OCI-M2 (cell line): ENCODE results near the gene SYTL3.

Source experiments
- DNase-seq: peaks from one replicate; lab custom pipeline; 2025; ENCODE audit not compliant: unreplicated experiment; lab: John Stamatoyannopoulos, UW

The SYTL3 gene

DNA sequence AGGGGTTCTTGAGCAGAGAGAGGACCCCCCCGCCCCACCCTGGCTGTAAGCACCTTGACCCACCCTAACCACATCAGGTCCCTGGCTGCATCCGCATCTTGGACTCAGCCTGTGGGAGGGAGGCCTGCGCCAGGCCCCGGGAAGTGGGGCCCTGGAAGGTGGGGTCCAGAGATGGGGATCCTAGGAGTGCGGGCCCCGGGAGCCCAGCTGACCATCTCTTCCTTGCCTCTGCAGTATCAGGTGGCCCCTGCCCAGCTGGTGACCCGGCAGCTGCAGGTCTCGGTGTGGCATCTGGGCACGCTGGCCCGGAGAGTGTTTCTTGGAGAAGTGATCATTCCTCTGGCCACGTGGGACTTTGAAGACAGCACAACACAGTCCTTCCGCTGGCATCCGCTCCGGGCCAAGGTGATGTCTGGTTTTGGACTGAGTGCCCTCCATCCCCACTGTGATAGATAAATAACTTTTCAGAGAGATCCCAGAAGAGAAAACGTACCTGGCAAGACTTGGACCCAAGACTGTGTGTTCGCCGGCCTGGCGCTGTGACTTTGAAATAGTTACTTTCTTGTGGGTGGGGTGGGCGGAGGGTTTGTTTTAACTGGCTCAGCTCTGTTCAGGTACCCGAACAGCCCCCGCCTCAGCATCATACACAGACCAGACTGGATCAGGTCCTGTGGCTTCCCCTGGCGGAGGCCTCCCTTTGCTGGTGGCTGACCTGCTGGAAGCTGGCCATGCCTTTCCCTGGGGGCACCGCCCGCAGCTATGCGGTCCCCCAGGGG is 107.3 kb downstream of the SYTL3 start:
- no peak for DNase-seq

DNA sequence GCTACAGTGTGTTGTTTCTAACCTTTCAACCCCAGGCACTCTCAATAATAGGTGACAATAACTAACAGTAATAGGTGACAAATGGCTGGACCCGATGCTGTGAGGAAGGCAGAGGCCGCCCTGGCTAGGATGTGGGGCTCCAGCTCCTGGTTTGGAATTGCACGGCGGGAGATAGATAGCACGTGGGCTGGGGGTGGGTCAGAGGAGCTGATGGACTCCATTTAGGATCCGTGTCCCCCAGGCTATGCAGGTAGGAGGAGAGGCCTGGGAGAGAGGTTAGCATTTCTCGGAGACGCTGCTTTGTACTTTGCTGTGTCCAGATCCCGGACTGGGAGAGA is 107.9 kb downstream of the SYTL3 start:
- DNase-seq: no peak

DNA sequence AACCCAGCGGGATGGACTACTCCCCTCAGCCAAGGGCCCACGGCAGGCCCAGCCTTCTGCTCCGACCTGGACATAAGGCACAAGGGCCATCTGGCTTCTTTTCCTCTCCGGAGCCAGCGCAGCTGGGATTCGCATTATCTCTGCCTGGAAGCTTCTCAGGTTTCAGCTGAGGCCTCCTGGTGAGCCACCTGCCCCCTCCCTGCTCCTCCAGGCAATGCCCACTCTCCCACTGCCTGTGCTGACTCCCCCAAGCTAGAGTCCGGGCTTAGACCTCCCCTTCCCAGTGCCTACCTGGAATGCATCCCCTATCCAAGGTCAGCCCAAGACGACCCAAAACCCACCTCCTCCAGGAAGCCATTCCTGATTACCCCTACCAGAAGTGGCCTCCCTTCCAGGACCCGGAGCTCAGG is 108.6 kb downstream of the SYTL3 start:
- DNase-seq: no peak

DNA sequence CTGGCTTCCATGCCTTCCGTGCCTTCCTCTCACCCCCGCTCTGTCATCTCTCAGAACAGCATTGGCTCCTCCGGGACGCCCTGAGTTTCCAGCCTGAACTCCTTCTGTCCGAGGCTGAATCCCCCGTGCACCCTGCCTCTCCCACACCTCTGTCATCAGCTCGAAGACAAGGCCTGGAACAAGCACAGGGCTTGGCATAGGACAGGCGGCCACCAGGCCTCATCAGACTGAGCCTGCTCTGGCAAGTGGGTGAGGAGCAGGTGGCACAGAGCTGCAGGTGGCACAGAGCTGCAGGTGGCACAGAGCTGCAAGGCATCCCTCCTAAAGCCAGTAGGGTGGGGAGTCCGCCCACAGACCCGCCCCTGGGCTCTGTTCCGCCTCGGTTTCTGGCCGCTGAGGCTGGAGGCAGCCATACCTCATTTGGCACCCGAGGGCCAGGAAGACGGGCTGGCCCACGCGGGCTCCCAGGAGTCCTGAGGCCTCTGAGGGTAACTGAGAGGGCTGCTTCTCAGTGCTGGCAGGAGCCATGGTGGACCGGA is 109.2 kb downstream of the SYTL3 start:
- DNase-seq: no peak

DNA sequence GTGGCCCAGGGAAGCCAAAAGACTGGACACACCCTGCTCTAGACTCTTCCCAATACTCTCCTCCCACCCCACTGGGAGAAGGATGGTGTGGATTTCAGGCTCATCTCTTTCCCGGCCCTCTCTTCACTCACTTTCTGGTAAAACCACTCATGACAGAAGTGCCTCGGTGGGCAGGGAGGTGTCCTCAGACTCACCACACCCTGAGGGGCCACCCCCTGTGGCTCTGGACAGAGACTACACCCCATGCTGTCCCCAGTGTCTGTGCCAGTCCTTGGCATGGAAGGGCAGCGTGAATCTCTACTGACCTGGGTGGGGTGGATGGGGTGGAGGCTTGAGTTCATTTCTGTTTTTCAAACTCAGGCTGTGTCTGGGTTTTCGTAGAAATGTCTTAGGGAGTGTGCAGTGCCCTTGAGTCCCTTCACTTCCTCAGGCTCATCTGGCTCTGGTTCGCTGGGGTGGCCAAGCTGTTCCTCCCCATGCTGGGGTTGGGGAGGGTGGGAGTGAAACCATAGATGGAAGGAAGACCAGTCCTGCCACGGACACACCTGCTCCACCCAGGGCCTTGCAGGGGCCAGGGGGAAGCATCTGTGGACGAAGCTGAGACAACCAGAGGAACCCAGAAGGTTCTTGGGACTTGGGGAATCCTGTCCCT is 110.2 kb downstream of the SYTL3 start:
- DNase-seq: no peak

DNA sequence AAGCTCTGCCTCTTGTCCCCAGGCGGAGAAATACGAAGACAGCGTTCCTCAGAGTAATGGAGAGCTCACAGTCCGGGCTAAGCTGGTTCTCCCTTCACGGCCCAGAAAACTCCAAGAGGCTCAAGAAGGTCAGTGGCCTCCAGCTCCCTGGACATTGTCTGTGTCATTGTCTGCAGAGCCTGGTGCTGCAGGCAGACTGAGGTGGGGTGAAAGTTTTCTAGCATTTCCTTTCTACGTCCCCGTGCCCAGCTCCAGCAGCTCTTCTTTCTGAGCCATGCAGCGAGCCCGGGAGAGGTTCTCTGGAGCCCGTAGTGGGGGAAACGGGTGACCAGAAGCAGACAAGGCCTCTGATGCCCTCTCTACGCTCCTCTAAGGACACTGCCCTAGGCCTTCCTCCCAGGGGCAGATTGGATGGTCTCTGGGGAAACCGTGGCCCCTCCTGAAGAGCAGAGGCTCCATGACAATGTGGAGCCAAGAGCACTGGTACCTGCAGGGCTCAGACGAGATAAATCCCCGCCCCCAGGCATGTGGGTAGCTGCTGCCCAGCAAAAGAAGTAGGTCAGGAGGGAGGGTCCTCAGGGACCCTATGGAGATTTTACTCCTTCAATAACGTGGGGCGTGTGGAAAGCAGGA is 110.9 kb downstream of the SYTL3 start:
- no peak for DNase-seq

DNA sequence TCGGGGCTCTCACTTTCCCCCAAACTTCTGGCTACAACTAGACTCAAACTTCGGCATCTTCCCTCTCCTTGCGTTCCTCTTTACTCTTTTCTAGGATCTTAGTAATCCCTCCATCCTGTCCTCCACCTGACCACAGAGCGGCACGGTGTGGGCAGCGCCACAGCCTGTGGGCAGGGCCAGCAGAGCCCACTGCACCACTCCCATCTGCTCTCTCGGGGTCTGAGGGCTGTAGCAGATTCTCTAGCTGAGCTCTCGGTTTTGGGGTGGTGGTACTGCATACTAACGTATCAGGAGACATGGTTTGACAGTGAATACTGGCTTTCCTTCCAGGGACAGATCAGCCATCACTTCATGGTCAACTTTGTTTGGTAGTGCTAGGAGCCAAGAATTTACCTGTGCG is 111.9 kb downstream of the SYTL3 start:
- no peak for DNase-seq

DNA sequence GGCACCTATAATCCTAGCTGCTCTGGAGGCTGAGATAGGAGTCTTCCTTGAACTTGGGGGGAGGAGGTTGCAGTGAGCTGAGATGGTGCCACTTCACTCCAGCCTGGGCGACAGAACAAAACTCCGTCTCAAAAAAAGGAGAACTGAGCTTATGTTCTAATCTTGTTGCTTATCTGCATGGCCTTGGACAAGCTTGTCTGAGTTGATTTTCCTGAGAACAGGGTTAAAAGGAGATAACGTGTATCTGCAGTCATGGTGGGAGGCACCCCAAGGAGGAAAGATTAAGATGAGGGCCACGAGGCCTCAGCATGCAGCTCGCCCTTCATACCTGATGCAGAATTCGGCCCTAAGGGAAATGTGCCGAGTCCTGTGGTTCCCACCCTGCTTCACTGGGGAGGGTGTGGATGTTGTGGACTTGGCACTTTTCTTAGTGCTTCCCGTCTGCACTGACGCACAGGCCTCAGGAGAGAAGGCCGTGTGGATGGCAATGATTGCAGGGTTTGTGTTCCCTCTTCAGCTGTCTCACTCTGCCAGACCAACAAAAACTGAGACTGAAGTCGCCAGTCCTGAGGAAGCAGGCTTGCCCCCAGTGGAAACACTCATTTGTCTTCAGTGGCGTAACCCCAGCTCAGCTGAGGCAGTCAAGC is 113.1 kb downstream of the SYTL3 start:
- peak; percentile 13 for DNase-seq

DNA sequence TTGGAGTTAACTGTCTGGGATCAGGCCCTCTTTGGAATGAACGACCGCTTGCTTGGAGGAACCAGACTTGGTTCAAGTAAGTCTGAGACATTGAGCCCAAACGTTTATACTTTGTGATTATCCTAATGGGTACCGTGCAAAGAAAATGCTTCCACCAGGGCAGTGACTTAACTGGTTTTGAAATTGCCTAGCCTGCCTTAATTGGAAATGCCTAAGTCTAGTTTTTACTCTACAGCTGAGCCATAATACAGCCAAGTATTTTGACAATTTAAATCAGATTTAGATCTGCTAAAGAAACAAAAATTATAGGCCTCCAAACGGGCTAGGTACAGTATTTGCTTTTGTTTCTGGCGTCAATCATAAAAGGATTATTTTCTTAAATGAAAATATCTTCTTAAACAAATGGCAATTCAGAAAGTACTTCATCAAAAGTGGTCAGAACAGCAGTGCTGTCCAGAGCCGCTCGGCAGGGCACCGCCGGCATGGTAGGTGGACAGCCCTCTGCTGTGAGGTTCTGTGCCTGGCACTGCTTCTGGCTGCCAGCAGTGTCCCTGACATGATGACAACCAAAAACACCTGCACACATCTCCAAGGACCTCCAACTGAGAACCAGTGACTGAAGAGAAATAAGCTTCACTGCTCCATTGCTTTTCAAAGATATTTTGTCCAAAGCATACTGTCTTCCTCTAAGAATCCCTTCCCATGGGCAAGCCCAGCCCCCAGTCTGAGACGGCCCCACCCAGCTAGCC is 113.8 kb downstream of the SYTL3 start:
- no peak for DNase-seq

DNA sequence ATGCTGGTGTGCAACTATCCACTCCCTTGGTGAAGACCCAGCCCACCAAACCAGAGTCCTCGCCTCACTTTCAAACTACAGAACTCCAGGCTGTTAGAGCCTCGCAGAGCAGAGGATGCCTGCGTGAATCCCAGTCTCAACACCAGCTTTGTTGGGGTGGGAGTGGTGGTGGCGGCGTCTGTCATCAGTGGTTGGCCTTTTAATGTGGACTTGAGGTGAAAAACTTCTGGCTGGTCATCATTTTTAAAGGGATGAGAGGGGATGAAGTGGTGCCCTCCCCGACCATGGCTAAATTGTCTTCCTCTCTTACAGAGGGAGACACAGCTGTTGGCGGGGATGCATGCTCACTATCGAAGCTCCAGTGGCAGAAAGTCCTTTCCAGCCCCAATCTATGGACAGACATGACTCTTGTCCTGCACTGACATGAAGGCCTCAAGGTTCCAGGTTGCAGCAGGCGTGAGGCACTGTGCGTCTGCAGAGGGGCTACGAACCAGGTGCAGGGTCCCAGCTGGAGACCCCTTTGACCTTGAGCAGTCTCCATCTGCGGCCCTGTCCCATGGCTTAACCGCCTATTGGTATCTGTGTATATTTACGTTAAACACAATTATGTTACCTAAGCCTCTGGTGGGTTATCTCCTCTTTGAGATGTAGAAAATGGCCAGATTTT is 114.5 kb downstream of the SYTL3 start:
- no peak for DNase-seq

DNA sequence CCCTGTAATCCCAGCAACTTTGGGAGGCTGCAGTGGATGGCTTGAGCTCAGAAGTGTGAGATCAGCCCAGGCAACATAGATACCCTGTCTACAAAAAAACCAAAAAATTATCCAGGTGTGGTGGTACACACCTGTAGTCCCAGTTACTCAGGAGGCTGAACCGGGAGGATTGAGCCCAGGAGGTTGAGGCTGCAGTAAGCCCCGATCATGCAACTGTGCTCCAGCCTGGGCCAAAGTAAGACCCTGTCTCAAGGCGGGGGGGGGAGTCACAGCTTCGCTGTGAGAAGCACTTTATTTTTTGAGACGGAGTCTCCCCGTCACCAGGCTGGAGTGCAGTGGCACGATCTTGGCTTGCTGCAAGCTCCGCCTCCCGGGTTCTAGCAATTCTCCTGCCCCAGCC is 115.1 kb downstream of the SYTL3 start:
- no peak for DNase-seq

DNA sequence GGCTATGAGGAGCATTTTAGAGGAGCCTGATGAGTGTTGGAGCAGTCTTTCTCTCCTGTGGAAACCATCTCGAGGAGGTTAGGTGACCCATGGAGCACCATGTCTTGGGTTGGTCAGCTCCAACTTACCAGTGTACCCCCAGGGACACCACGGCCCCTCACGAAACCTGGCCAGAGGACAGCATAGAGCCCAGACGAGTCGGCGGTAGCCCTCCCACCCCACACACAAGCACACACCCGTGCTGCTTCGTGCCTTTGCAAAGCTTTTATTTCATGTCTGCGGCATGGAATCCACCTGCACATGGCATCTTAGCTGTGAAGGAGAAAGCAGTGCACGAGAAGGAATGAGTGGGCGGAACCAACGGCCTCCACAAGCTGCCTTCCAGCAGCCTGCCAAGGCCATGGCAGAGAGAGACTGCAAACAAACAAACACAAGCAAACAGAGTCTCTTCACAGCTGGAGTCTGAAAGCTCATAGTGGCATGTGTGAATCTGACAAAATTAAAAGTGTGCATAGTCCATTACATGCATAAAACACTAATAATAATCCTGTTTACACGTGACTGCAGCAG is 115.7 kb downstream of the SYTL3 start:
- DNase-seq: no peak

DNA sequence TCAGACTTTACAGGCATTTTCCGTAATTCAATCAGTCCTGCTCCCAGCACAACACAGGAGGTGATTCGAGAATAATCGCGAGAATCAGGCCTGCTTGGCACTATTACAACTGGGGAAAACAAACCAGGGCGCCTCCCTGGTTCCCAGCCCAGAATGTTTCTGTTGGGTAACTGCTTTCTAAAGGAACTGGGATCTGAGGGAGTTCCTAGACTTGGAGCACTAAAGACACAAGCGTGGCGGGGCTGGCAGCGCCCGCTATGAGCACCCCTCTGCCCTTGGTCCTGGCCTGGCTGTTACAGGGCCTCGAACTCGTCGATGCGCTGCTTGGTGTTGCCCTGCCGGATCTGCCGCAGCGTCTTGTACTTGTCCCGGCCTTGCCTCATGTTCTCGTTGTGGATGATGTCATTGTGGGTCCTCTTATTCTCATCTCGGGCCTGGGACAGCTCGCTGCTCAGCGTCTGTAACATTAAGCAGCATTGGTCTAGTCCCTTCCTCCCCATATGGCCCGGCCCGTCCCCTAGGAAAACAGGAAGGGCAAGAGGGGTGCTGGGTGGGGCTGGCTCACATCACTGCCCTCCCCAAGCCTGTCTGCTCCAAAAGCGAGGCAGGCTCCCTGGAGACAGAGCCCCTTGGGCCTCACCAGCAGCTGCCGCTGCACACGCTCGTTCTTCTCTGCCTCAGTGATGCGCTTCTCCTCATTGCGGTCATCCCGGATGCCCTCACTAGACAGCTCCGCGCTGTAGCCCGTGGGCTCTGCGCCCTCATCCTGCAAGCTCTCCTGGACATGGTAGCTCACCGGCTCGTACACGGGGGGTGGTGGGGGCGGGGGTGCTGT is 117.0 kb downstream of the SYTL3 start:
- DNase-seq: no peak

DNA sequence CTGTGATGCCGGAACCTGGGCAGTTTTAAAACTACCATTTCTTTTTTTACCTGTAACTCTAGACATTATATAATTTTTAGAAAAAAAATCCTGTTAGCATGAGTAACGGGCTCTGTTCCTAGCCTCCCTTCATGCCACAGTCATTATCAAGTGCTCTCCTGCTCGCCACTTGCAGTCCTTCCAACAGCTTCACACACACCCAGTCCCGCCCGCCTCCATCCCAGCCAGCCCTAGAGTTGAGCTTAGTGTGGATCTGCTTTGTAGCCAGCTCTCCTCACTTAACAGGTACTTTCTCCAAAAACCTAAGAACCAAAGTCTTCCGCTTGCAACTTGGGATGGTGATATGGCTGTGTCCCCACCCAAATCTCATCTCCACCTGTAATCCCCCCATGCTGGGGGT is 117.9 kb downstream of the SYTL3 start:
- DNase-seq: no peak

DNA sequence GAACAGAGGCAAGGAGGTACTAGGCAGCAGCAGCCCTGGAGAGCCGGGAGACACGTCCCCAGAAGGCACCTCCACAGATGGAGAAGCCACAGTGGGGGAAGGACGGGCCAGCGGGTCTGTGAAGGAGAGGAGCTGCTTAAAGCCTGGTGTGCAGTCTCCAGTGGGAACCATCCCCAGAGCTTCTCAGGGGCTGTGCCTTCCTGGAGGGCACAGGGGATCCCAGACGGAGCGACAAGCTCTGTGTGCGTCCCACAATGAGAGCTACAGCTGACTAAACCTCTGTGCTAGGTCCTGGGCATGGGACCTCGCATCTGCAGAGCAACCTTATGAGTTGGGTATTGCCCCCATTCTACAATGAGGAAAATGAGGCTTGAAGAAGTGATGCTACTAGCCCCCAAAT is 118.6 kb downstream of the SYTL3 start:
- no peak for DNase-seq

DNA sequence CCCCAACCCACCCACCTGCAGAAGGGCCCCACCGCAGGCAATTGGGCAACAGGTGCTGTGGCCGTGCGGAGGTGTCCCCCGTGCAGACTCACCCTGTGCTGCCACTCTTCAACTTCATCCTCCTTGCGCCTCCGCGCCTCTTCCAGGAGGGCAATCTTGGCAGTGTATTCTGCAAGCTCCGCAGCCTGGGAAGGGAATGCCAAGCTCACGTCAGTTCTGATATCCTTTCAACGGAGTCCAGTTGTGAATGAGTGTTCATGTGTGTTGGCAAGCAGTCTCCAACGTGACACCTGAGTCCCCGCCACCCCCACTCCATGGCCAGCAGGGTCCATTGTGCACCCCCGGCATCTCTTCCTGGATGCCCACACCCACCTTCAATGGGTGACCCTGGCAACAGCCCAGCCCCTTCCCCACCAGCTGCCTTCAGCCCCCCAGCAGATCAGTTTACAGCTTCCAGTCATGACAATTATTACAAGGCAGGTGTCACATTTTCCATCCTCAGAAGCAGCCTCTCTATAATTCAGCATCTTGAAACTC is 119.4 kb downstream of the SYTL3 start:
- no peak for DNase-seq

DNA sequence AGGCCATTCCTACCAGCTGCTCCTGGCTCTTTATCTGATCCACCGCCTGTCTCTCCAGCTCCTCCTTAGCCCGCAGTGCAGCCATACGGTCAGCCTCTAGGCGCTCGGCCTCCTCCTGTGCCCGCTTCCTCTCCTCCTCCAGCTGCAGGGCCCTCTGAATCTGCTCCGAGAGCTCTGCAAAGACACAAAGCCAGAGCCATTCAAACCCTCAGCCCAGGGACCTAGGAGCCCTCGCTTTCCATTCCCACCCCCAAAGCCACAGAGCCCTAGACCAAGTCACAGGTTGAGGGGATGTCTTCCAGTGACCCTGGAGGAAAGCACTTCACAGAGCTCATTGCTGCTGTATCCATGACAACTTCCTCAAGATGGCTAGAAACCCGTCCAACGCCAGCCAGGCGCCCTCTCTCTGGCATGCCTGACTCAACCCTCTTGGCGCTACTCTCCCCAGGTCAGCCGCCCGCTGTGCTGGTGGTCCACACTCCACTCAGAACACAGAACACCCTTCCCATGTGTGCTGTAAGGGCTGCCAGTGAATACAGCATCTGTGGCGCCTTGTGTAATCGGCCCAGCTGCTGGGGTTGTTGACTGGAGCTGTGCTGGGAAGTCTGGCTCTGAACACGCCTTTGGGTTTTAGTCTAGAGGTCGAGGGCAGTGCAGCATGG is 120.0 kb downstream of the SYTL3 start:
- no peak for DNase-seq

DNA sequence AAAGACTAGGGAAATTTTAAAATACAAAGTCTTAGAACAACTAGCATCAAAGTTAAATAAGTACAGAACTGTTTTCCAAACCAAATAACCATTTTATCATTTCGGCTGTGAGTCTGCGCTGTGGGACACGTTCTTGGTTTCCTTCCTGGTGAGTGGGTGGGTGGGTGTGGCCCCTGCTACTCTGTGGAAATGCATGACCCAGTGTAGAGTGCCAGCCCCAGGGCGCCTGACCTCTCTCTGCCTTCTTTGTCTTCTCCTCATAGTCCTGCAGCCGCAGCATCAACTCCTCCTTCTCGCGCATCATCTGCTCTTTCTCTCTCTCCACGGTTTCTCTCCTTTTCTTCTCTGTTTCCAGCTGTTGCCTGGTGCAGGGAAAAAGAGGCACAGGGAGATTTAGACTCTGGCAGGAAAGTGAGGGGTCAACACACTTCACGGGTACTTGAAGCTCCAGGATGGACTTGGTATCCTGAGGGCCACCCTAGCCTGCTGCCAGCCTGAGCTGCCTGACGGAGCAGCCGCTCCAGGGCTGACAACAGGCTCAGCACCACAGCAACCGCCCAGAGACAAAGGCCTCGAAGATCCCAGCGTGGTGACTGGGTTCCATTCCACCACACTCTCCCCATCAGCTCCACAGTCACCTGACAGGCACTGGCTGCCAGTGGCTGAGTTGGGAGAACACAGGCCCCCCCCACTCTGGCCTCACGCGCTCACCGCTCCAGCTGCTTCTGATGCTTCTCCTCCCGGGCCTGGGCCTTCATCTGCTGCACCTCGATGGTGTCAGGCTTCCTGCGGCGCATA is 120.9 kb downstream of the SYTL3 start:
- no peak for DNase-seq
